OCI-LY3 (cell line): Measurements from ENCODE around the gene ACSF3.

Experiments
- CTCF ChIP-seq: fragments of 200-600, 300-600 bp; sonication (generic); IDR thresholded peaks from 2 replicates; pipeline ENCODE4 v1.5.1; 2014; ENCODE audit warnings: antibody characterized with exemption, low read length, low read depth
- EZH2phosphoT487 ChIP-seq: fragments of 200-600 bp; shearing (Covaris generic); IDR thresholded peaks from 2 replicates; pipeline ENCODE4 v1.6.1; 2018; ENCODE audit warnings: antibody characterized with exemption, mixed run types, low read depth

GRCh38 chr16:89104930-89105571 is 11.4 kb downstream of the ACSF3 start:
- TF ChIP-seq CTCF (no peak), EZH2phosphoT487 (no peak)
